Activated T-cell treated with anti-CD3 and anti-CD28 coated beads, Interleukin-2, amount 50 U/mL, for 24 hours (primary cell): ENCODE measurements around the gene BSND.

Experiments
- DNase-seq: peaks from one replicate; pipeline ENCODE4 v3.0.0-alpha.2; 2020
- H3K27ac Mint-ChIP-seq: 2 replicates; pipeline ENCODE4 v1.8.0; 2020; ENCODE audit warnings: mild to moderate bottlenecking, mixed read lengths
- H3K27me3 Mint-ChIP-seq: 2 replicates; pipeline ENCODE4 v1.8.0; 2020; ENCODE audit warnings: mixed read lengths
- H3K36me3 Mint-ChIP-seq: 2 replicates; pipeline ENCODE4 v1.8.0; 2020; ENCODE audit warnings: low read depth, mixed read lengths
- H3K4me1 Mint-ChIP-seq: 2 replicates; pipeline ENCODE4 v1.8.0; 2020; ENCODE audit warnings: low read depth, mixed read lengths
- H3K4me3 Mint-ChIP-seq: 2 replicates; pipeline ENCODE4 v1.8.0; 2020; ENCODE audit warnings: mild to moderate bottlenecking, moderate library complexity, mixed read lengths
- H3K9me3 Mint-ChIP-seq: 2 replicates; pipeline ENCODE4 v1.8.0; 2020; ENCODE audit warnings: mixed read lengths

The BSND gene

DNA sequence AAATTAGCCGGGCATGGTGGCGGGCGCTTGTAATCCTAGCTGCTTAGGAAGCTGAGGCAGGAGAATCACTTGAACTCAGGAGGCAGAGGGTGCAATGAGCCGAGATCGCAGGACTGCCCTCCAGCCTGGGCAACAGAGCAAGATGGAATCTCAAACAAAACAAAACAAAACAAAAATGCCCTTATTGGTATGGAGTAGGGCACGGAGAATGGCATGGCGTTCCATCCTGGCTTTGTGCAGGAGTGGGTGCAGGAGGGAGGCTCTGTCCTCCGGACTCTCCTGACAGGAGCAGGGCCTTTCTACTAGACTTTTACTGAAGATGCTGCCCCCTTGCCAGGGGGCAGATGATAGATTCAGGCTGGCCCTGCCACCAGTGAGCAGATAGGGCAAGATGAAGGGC lies 17.3 kb upstream of the BSND start:
- Mint-ChIP-seq H3K4me3 (no peak overlapping the region), H3K27me3 (peaks cover 49% of the 10 kb centered on the region), H3K36me3 (no peaks in the 10 kb centered on the region), H3K27ac (no peak overlapping the region), H3K4me1 (no peaks in the 10 kb centered on the region), H3K9me3 (no peaks in the 10 kb centered on the region)
- DNase-seq: no peak

DNA sequence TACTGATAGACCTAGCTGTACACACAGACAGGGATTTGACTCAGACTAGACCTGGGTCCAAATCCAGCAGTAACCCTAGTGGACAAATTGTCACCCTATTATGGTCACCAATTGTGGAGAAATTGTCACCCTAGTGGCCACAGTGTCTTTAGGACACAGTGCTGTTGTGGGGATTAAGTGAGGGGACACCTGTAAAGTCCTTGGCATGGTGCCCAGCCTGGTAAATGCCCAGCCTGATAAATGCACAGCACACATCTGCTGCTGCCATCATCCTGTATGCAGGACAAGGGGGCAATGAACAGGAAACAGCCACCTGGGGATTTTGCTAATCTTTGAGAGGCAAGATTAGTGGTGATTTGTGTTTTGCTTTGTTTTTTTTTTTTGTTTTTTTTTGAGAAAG lies 16.0 kb upstream of the BSND start:
- H3K27me3 Mint-ChIP-seq: peaks cover 49% of the 10 kb centered on the region
- no peak overlapping the region for H3K4me3 Mint-ChIP-seq
- no peak overlapping the region for H3K27ac Mint-ChIP-seq
- H3K9me3 Mint-ChIP-seq: no peaks in the 10 kb centered on the region
- H3K36me3 Mint-ChIP-seq: no peaks in the 10 kb centered on the region
- peak; percentile 9 for DNase-seq
- no peaks in the 10 kb centered on the region for H3K4me1 Mint-ChIP-seq

DNA sequence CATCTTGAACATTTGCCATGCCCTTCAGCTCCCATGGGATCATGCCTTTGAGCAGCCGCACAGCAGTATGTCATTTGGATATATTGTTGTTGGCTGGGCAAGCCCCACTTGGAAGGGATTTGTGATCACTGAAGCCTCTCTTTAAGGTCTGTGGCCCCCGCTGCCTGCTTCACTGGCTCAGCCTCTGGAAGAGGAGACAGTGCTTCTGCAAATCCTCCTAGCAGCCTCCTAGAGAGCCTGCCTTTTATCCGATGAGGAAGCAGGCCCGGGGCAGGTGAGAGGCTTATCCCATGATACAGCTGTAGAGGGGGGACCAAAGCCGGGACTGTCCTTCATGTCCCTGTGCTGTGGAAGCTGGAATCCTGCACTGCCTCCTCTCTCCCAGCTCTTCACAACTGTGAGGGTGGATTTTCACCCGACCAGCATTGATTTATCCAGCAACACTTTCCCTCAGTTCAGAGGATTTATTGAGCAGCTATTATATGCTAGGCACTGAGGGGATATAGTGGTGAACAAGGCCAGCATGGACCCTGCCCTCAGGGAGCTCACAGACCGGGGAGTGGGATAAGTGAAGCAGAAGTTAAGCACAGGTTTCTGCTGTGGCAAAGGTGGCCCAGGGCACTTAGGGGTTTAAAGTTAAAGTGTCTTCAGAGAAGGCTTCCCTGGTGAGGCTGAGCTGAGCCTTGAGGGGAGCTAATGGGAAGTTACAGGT lies 14.4 kb upstream of the BSND start:
- H3K9me3 Mint-ChIP-seq: no peaks in the 10 kb centered on the region
- no peak overlapping the region for H3K4me3 Mint-ChIP-seq

DNA sequence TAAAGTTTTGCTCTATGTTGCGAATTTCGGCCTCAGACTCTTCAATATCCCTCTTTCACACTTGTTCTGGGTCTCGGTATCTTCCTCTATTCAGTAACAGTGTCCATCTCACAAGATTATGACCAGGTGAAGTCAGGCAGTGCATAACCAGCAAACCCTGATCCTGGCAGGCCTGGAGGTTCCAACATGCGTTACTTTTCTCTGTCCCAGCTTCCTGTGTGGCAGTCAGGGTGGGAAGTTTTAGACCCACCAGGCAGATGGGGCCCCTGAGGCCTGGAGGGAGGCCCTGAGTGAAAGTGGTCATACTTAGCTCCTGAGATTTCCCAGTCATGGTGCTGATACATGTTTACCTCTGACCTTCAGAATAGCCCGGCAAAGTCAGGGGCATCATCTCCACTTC lies 13.2 kb upstream of the BSND start:
- no peak for DNase-seq
- no peak overlapping the region for H3K27ac Mint-ChIP-seq

More for the DNA sequence above, 14.4 kb upstream of the BSND start:
- H3K4me1 Mint-ChIP-seq: no peaks in the 10 kb centered on the region
- DNase-seq: no peak
- H3K27me3 Mint-ChIP-seq: peaks cover 37% of the 10 kb centered on the region
- H3K27ac Mint-ChIP-seq: no peak overlapping the region
- no peaks in the 10 kb centered on the region for H3K36me3 Mint-ChIP-seq

DNA sequence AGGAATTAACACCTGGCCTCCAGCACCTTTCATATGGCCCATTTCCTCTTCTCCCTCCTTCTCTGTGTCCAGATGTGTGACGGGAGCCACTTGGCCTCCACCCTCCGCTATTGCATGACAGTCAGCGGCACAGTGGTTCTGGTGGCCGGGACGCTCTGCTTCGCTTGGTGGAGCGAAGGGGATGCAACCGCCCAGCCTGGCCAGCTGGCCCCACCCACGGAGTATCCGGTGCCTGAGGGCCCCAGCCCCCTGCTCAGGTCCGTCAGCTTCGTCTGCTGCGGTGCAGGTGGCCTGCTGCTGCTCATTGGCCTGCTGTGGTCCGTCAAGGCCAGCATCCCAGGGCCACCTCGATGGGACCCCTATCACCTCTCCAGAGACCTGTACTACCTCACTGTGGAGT lies 12.7 kb upstream of the BSND start:
- no peaks in the 10 kb centered on the region for H3K9me3 Mint-ChIP-seq
- DNase-seq: no peak
- no peaks in the 10 kb centered on the region for H3K4me1 Mint-ChIP-seq
- H3K4me3 Mint-ChIP-seq: no peak overlapping the region
- no peak overlapping the region for H3K27ac Mint-ChIP-seq
- H3K36me3 Mint-ChIP-seq: no peaks in the 10 kb centered on the region
- H3K27me3 Mint-ChIP-seq: peaks cover 25% of the 10 kb centered on the region

More for the DNA sequence above, 13.2 kb upstream of the BSND start:
- Mint-ChIP-seq H3K36me3 (no peaks in the 10 kb centered on the region), H3K9me3 (no peaks in the 10 kb centered on the region), H3K4me1 (no peaks in the 10 kb centered on the region), H3K27me3 (peaks cover 27% of the 10 kb centered on the region), H3K4me3 (no peak overlapping the region)

DNA sequence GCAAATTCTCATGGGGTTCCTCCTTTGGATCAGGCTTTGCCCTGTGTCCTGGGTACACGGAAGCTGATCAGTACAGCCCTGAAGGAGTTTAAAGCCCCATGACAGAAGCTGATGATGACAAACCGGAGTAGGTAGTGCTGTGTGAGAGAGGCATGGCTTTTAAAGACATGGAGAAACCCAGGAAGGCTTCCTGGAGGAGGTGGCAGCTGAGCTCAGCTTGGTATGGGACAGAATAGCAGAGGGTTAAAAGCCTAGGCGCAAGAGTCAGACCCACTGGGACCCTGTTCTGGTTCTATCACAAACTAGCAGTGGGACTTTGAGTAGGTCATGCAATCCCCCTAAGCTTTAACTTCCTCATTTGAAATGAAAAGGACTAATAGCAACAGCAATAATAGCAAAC lies 12.2 kb upstream of the BSND start:
- Mint-ChIP-seq H3K4me1 (no peaks in the 10 kb centered on the region), H3K9me3 (no peaks in the 10 kb centered on the region), H3K36me3 (no peaks in the 10 kb centered on the region), H3K27ac (no peak overlapping the region), H3K27me3 (peaks cover 20% of the 10 kb centered on the region), H3K4me3 (no peak overlapping the region)
- no peak for DNase-seq

DNA sequence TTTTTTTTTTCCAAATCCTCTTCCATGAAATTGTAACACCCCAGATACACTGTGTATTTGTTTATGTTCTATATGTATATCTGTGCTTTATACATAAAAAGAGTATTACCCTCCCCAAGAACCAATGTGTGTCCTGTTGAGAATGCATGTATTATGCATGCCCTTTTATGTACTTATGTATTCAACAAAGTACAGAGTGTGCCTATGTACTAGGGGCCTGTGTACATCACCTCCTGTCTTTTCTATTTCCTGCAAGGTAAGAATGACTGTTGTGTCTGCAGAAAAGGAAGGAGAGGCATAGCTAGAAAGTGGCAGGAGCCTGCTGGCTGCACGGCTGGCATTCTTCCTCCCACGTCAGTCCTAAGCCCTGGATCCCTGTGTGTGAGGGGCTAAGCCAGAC lies 11.3 kb upstream of the BSND start:
- H3K36me3 Mint-ChIP-seq: no peaks in the 10 kb centered on the region
- DNase-seq: no peak
- no peaks in the 10 kb centered on the region for H3K9me3 Mint-ChIP-seq
- peaks cover 12% of the 10 kb centered on the region for H3K27me3 Mint-ChIP-seq
- H3K27ac Mint-ChIP-seq: no peak overlapping the region
- no peak overlapping the region for H3K4me3 Mint-ChIP-seq
- H3K4me1 Mint-ChIP-seq: no peaks in the 10 kb centered on the region

DNA sequence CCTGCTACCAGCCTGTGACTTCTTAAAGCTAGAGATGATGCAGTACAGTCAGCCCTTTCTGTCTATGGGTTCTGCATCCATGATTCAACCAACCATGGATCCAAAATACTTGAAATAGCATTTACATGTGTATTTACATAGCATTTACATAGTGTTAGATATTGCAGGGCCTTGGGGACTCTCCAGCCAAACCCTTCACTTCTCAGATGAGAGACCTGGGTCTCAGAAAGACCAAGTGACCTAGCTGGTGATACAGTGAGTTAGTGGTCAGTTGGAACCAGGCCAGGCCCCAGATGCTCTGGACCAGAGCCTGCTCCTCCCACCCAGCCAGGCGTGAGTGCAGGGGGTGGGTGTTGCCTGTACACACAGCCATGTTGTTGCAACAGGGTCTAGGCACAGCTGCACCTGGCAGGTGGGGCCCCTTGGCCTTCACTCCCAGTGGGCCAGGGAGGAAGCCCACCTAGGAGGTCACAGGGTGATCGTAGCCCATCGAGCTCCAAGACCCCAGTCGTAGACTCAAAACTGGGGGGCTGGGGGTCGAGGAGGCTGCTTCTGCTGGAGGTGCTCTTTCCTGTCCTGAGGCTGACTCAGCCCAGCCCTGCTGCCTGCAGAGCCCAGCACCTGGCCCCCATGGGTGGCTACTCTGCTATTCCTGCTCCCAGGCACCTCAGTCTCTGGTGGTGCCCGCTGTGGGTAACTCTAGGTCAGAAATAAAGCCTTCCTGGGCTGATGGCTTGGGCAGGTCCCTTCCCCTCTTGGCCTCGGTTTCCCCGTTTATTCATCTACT lies 10.6 kb upstream of the BSND start:
- Mint-ChIP-seq H3K9me3 (no peaks in the 10 kb centered on the region), H3K4me1 (no peaks in the 10 kb centered on the region), H3K27ac (no peak overlapping the region), H3K36me3 (no peaks in the 10 kb centered on the region), H3K27me3 (peaks cover 9% of the 10 kb centered on the region), H3K4me3 (no peak overlapping the region)
- no peak for DNase-seq

DNA sequence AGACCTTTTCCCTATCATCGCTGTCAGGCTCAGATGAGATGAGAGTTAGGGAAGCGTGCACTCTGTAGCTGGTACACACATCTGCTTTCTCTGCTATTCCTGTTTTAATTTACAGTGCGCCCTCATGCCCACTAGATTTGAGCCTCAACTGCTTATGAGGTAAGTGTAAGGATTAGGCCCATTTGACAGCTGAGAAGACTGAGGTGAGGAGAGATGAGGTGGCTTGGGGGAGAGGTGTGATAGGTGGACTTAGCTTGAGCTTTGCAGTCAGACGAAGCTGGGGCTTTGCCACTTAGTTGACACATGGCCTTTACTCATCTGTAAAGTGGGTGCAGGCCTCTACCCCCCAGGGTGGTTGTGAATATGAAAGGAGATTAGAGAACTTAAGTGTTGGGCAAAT lies 9.8 kb upstream of the BSND start:
- no peak for DNase-seq
- Mint-ChIP-seq H3K4me1 (no peaks in the 10 kb centered on the region), H3K36me3 (no peaks in the 10 kb centered on the region), H3K27me3 (peaks cover 2% of the 10 kb centered on the region), H3K4me3 (no peak overlapping the region), H3K27ac (no peak overlapping the region), H3K9me3 (no peaks in the 10 kb centered on the region)

DNA sequence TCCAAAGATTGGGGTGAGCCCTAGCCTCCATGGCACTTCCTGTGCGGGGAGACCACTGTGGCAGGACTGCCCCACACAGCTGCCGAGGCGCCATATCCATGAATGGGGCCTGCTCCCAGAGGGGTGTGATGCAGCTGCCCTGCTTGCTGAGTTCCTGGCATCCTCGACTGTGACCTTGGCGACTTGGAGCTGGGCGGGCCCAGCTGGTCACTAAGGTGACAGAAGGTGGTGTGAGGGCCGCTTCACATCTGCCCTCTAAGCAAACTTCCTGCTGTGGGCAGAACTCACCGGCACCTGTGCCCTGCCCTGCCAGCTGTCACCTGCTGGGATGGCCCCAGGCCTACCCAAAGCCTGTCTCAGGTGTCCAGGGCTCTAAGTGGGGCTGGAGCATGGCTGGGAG lies 9.3 kb upstream of the BSND start:
- Mint-ChIP-seq H3K27me3 (peaks cover 3% of the 10 kb centered on the region), H3K4me1 (no peaks in the 10 kb centered on the region), H3K9me3 (no peaks in the 10 kb centered on the region), H3K4me3 (no peak overlapping the region), H3K36me3 (no peaks in the 10 kb centered on the region), H3K27ac (no peak overlapping the region)
- DNase-seq: no peak

DNA sequence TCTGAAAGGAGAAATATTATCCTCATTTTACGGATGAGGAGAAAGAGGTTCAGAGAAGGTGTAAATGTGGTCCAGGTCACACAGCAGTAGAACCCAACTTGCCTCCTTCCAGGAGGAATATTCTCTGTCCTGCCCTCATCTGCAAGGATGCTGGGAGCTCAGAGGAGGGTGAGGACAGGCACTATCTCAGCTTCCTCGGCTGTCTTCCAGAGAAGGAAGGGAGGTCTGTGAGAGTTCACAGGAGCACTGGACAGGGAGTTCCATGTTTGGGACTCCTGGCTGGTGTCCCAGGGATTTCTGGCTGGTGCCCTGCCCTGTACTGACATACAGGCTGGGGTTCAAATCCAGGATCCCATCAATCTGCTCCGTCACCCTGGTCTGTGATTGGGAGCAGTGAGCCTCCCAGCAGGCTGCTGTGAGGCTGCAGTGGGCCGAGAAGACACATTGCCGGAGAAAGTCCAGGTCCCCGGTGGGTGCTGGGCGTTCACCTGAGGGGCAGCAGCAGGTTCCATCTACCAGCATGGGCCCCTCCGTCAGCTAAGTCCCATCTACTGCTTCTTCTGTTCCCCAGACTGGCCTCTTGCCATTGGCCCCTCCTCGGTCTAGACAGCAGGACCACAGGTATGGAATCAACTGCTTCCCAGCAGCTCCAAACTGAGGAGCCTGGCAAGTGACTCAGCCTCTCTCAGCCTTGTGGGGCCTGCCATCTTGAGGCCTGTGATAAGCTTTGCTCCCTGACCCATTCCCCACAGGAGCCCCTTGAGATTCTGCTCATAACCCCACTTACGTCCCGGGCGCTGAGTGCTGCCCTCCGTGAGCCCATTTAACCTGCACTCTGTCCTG lies 8.5 kb upstream of the BSND start:
- Mint-ChIP-seq H3K9me3 (no peaks in the 10 kb centered on the region), H3K4me3 (no peak overlapping the region), H3K4me1 (peaks cover 1% of the 10 kb centered on the region), H3K36me3 (no peaks in the 10 kb centered on the region), H3K27me3 (peaks cover 7% of the 10 kb centered on the region), H3K27ac (no peak overlapping the region)
- no peak for DNase-seq

DNA sequence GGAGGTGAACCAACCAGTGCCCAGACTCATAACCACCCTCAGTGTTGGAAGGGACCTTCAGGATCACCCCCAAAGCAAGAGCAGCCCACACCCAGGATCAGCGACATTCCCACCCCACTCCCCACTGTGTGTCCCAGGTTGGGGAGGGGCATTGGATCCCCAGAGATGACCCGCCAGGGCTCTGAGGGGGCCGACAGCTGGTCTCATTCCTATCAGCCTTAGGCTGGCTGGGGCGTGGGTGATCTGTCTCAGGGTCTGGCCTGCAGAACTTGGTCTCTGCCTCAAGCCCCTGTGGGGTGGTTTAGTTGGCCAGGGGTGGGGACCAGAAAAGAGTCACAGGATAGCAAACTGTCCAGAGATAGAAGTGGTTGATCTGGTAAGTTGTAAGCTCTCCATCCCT lies 7.8 kb upstream of the BSND start:
- Mint-ChIP-seq H3K4me3 (no peak overlapping the region), H3K27me3 (peaks cover 15% of the 10 kb centered on the region), H3K36me3 (no peaks in the 10 kb centered on the region), H3K27ac (no peak overlapping the region), H3K4me1 (peaks cover 9% of the 10 kb centered on the region), H3K9me3 (no peaks in the 10 kb centered on the region)
- DNase-seq: no peak

DNA sequence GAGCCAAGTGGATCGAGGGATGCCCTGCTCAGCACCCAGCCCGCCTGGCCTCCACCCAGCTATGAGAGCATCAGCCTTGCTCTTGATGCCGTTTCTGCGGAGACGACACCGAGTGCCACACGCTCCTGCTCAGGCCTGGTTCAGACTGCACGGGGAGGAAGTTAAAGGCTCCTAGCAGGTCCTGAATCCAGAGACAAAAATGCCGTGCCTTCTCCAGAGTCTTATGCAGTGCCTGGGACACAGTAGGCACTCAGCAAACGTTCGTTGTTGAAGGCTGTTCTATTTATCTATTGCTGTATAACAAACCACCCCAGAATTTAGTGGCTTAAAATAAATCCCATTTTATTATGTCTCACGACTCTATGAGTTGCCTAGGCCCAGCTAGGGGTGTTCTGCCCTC lies 6.8 kb upstream of the BSND start:
- H3K9me3 Mint-ChIP-seq: no peaks in the 10 kb centered on the region

DNA sequence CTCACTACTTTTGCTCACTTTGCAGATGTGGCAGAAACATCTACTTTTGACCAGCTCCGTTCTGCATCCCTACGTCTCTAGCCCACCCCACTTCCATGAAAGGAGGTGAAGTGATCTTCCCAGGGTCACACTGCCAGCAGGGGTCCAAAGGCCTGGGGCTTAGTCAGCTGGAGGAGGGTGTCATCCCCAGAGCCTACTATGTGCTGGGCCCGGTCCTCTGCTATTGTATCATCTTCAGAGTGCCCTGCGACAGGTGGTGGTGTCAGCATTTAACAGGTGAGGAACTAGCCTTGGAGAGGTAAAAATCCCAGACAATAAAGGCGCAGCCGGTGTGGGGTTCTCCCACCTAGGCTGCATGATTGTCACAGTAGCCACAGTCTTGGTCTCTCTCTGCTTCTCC lies 5.6 kb upstream of the BSND start:
- no peak for DNase-seq
- Mint-ChIP-seq H3K9me3 (no peaks in the 10 kb centered on the region), H3K27ac (no peak overlapping the region), H3K4me3 (no peak overlapping the region), H3K36me3 (no peaks in the 10 kb centered on the region), H3K27me3 (peaks cover 35% of the 10 kb centered on the region), H3K4me1 (peaks cover 23% of the 10 kb centered on the region)

More for the DNA sequence above, 6.8 kb upstream of the BSND start:
- peaks cover 19% of the 10 kb centered on the region for H3K4me1 Mint-ChIP-seq
- H3K36me3 Mint-ChIP-seq: no peaks in the 10 kb centered on the region
- peaks cover 25% of the 10 kb centered on the region for H3K27me3 Mint-ChIP-seq
- no peak for DNase-seq
- no peak overlapping the region for H3K4me3 Mint-ChIP-seq
- no peak overlapping the region for H3K27ac Mint-ChIP-seq
